Ectodermal cell (in vitro differentiated cells): ENCODE measurements around the gene PDCD1.

Source experiments
- H3K27ac ChIP-seq: 2 replicates; pipeline ENCODE4 v1.7.0; 2013; ENCODE audit warnings: mild to moderate bottlenecking, low read depth, low read length; ENCODE audit not compliant: insufficient read depth, poor library complexity, severe bottlenecking
- H3K27me3 ChIP-seq: 2 replicates; pipeline ENCODE4 v1.7.0; 2013; ENCODE audit warnings: mild to moderate bottlenecking, low read length; ENCODE audit not compliant: insufficient read depth, control insufficient read depth, poor library complexity, severe bottlenecking
- H3K36me3 ChIP-seq: one replicate; pipeline ENCODE4 v1.7.0; 2013; ENCODE audit warnings: low read length; ENCODE audit not compliant: control insufficient read depth, insufficient read depth
- H3K4me1 ChIP-seq: one replicate; pipeline ENCODE4 v1.7.0; 2013; ENCODE audit warnings: low read length; ENCODE audit not compliant: control insufficient read depth, insufficient read depth
- H3K4me3 ChIP-seq: 2 replicates; pipeline ENCODE4 v1.7.0; 2013; ENCODE audit warnings: low read depth, low read length, control low read depth; ENCODE audit not compliant: insufficient read depth
- H3K9me3 ChIP-seq: 2 replicates; pipeline ENCODE4 v1.7.0; 2013; ENCODE audit warnings: mild to moderate bottlenecking, low read length, moderate library complexity; ENCODE audit not compliant: control insufficient read depth
- WGBS, 2 experiments: methylation state at CpG; one replicate each; pipeline ENCODE4 v1.1.7; 2013; ENCODE audit warnings: missing lambda C conversion rate in 2 of 2; 5-methylcytosine and 5-hydroxymethylcytosine counted together

Gene PDCD1

GRCh38 chr2:241886840-241887447, 28.2 kb upstream of the PDCD1 start:
- Histone ChIP-seq H3K9me3 (no peaks in the 10 kb centered on the region), H3K36me3 (no peaks in the 10 kb centered on the region)

DNA sequence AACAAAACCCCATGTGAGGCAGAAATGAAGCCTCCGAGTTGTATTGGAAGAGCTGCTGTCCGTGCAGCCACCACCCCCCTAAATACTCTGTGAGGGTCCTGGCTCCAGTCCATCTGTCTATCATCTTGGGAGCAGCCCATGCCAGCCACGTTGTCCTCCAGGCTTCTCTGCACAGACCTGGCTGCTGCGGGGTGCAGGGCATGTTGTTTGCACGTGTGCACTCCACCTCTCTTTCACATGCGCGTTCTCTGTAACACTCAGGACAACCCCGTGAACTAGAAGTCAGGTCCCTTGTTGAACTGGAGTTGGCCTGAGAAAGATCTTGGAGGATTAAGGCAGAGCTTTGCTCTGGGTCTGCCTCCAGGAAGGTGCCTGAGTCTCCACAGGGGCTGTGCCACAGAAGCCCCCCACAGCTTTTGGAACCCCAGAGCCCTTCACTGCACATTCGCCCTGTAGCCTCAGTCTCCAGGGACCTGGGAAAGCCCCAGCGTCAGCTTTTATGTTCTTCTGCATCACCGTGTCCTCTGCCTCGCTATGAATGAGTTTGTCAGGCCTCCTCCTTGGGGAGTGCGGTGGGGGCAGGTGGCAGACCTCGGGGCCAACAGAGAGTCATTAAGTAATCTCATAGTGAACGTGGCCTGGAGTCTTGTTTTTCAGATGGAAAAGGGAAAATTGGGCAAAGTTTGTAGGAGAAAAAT, 27.4 kb upstream of the PDCD1 start:
- 84 to 85% methylated on average over 15 of the region's 15 CpGs for WGBS, 2 experiments
- no peak overlapping the region for H3K27ac ChIP-seq
- H3K27me3 ChIP-seq, result no peaks in the 10 kb centered on the region
- peaks cover 13% of the 10 kb centered on the region for H3K4me1 ChIP-seq
- no peaks in the 10 kb centered on the region for H3K9me3 ChIP-seq
- no peaks in the 10 kb centered on the region for H3K36me3 ChIP-seq
- H3K4me3 ChIP-seq, result no peak overlapping the region

More at GRCh38 chr2:241886840-241887447, 28.2 kb upstream of the PDCD1 start:
- Histone ChIP-seq H3K27me3 (no peaks in the 10 kb centered on the region), H3K27ac (no peak overlapping the region), H3K4me3 (no peak overlapping the region), H3K4me1 (peaks cover 11% of the 10 kb centered on the region)
- 90 to 92% methylated on average over 19 of the region's 19 CpGs for WGBS, 2 experiments

- no peak overlapping the region for H3K27ac ChIP-seq
- 88 to 89% methylated on average over 16 of the region's 16 CpGs for WGBS, 2 experiments
Measured at GRCh38 chr2:241885291-241885945, 26.7 kb upstream of the PDCD1 start.

GRCh38 chr2:241884951-241885290, 26.2 kb upstream of the PDCD1 start:
- Histone ChIP-seq H3K27ac (no peak overlapping the region), H3K4me3 (no peak overlapping the region), H3K27me3 (no peaks in the 10 kb centered on the region), H3K9me3 (no peaks in the 10 kb centered on the region), H3K36me3 (no peaks in the 10 kb centered on the region), H3K4me1 (peaks cover 13% of the 10 kb centered on the region)
- 93 to 94% methylated on average over 8 of the region's 8 CpGs for WGBS, 2 experiments

More at GRCh38 chr2:241885291-241885945, 26.7 kb upstream of the PDCD1 start:
- Histone ChIP-seq H3K4me3 (no peak overlapping the region), H3K9me3 (no peaks in the 10 kb centered on the region), H3K4me1 (peaks cover 13% of the 10 kb centered on the region), H3K27me3 (no peaks in the 10 kb centered on the region), H3K36me3 (no peaks in the 10 kb centered on the region)

DNA sequence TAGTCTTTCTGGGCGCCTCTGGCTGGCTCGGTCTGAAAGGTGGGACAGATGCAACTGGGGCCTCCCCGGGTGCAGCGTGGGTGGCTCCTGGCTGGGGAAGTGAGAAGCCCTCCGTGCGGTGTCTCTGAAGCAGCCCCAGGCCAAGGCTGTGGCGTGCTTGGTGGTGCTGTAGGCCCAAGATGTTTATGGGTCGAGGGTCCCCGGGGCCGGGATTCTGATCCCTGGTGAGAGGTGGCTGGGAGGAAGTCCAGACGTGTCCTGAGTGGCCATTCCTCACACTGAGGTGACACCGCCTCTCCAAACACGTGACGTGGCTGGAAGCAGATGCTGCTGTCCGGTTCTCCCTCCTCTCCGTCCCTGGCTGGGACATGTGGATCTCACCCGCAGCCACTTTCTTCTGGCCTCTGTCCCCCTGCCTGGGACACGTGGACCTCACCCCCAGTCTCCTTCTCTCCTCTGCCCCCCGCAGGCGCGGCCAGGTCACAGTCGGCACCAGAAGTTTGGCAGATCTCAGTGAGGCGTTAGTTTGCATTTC, 23.5 kb upstream of the PDCD1 start:
- Histone ChIP-seq H3K27ac (no peak overlapping the region), H3K4me1 (peaks cover 13% of the 10 kb centered on the region), H3K36me3 (no peaks in the 10 kb centered on the region), H3K4me3 (peak overlapping the region; percentile 5), H3K27me3 (no peaks in the 10 kb centered on the region), H3K9me3 (no peaks in the 10 kb centered on the region)
- 64 to 66% methylated on average over 23 of the region's 23 CpGs for WGBS, 2 experiments

GRCh38 chr2:241880311-241881073, 21.8 kb upstream of the PDCD1 start:
- Histone ChIP-seq H3K27ac (no peak overlapping the region), H3K27me3 (no peaks in the 10 kb centered on the region), H3K4me1 (peaks cover 13% of the 10 kb centered on the region), H3K9me3 (no peaks in the 10 kb centered on the region), H3K4me3 (peak overlapping the region; percentile 39), H3K36me3 (no peaks in the 10 kb centered on the region)
- 84 to 85% methylated on average over 16 of the region's 16 CpGs for WGBS, 2 experiments

- Histone ChIP-seq H3K4me3 (no peak overlapping the region), H3K27ac (no peak overlapping the region), H3K9me3 (no peaks in the 10 kb centered on the region), H3K4me1 (peaks cover 13% of the 10 kb centered on the region), H3K36me3 (no peaks in the 10 kb centered on the region), H3K27me3 (no peaks in the 10 kb centered on the region)
- 88 to 91% methylated on average over 9 of the region's 9 CpGs for WGBS, 2 experiments
Measured at GRCh38 chr2:241879326-241879725, 20.6 kb upstream of the PDCD1 start.

DNA sequence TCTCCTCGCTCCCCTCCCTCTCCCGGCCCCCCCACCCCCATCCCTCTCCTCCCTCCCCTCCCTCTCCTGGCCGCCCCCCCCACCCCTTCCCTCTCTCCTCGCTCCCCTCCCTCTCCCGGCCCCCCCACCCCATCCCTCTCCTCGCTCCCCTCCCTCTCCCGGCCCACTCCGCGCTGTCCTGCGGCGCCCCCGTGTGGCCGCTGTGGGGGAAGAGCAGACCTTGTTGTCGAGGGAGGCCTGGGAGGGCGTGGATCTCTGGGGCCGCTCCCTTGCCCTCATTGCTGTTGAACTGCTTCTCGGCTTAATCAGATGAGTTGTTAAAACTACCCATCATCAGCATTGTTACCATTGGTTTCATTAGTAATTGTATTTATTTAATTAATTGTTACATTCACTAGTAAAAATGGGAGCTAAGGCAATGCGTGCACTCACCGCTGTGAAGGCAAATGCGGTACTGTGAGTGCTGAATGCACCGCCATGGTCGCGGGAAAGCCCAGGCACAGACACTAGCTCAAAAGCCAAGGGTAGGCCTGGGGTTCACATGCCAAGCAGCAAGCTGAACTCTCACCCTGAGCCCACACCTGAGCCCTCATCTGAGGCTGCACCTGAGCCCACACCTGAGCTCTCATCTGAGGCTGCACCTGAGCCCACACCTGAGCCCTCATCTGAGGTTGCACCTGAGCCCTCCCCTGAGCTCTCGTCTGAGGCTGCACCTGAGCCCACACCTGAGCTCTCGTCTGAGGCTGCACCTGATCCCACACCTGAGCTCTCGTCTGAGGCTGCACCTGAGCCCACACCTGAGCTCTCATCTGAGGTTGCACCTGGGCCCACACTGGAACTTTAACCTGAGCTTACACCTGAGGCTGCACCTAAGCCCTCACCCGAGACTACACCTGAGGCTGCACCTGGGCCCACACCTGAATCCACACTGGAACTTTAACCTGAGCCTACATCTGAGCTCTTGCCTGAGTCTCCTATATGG, 19.6 kb upstream of the PDCD1 start:
- Histone ChIP-seq H3K9me3 (no peaks in the 10 kb centered on the region), H3K27ac (no peak overlapping the region), H3K36me3 (no peaks in the 10 kb centered on the region), H3K4me3 (no peak overlapping the region), H3K27me3 (no peaks in the 10 kb centered on the region), H3K4me1 (peaks cover 13% of the 10 kb centered on the region)
- WGBS, 2 experiments, result 38 to 56% methylated on average over 15 to 22 of the region's 27 CpGs

- H3K4me3 ChIP-seq, result no peak overlapping the region
- no peaks in the 10 kb centered on the region for H3K27me3 ChIP-seq
- H3K9me3 ChIP-seq, result no peaks in the 10 kb centered on the region
- 73 to 75% methylated on average over 15 to 16 of the region's 16 CpGs for WGBS, 2 experiments
- H3K27ac ChIP-seq, result no peak overlapping the region
- H3K4me1 ChIP-seq, result peaks cover 5% of the 10 kb centered on the region
- H3K36me3 ChIP-seq, result no peaks in the 10 kb centered on the region
Measured at GRCh38 chr2:241877197-241877685, 18.5 kb upstream of the PDCD1 start.
